GF-D8 (cell line): ENCODE data around the gene AGXT.

ENCODE experiments used
- DNase-seq: peaks from one replicate; lab custom pipeline; 2025; lab: John Stamatoyannopoulos, UW

AGXT gene

DNA sequence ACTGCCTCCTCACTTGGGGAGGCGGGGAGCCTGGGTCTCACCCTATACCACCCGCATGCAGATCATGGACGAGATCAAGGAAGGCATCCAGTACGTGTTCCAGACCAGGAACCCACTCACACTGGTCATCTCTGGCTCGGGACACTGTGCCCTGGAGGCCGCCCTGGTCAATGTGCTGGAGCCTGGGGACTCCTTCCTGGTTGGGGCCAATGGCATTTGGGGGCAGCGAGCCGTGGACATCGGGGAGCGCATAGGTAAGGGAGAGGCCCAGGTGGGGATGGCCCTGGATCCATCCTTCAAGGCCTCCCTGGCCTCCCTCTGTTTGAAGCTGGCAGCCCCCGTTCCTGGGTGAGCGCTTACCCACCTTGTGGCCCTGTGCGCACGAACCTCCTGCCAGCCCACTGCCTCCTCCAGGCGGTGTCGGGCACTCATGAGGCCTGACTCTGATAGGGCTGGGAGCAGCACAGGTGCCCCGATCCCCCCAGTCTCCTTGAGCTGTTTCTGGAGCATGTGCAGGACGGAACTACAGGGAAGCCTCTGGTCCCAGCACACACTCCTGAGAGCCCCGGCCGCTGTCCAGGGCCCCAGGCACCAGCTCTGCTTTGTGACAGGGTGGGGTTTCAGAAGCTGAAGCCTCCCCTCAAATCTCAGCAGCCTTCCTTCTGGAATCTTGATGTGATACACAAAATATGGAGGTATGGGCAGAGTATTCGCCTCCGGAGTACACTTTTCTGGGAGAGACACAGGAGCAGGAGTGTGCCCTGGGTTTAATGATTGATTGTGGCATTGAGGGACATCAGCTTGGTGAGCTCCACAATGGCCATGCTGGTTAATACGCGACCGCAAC lies 708 bp downstream of the AGXT start:
- no peak for DNase-seq

DNA sequence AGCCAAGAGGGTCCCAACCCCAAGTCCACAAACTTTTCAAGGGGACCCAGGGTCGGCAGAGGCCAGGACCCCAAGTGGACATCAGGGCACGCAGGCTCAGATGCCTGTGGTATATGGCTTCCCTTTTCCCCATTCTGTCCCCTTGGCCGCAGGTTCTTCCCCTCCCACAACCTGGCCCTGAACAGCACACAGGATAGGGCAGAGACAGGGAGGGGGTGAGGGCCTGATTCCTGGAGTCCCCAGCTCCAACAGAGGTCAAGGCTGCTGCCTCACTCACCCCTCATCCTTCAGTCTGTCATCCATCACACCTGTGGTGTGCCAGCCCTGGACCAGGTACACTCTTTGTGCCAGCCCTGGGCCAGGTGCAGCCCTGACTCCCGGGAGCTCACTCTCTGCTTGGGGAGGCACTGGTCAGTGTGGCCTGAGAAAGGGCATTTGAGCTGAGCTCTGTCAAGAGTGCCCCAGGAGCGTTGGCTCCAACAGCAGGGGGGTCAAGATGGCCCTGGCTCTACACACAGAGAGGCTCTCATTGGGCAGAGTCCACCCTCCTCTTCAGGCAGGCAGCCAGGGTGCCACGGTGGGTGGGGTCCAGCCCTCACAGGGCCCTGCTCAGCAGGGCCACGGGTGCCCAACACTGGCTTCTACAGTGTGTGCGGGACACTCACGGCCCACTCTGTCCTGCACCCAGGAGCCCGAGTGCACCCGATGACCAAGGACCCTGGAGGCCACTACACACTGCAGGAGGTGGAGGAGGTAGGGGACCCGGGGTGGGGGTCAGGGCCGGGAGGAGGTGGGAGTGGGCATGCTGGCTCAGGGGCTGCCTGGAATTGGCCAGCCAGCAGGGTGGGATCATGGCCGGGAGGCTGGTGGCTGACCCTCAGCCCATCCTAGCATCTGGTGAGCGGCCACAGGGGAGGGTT lies 1.6 kb downstream of the AGXT start:
- no peak for DNase-seq

DNA sequence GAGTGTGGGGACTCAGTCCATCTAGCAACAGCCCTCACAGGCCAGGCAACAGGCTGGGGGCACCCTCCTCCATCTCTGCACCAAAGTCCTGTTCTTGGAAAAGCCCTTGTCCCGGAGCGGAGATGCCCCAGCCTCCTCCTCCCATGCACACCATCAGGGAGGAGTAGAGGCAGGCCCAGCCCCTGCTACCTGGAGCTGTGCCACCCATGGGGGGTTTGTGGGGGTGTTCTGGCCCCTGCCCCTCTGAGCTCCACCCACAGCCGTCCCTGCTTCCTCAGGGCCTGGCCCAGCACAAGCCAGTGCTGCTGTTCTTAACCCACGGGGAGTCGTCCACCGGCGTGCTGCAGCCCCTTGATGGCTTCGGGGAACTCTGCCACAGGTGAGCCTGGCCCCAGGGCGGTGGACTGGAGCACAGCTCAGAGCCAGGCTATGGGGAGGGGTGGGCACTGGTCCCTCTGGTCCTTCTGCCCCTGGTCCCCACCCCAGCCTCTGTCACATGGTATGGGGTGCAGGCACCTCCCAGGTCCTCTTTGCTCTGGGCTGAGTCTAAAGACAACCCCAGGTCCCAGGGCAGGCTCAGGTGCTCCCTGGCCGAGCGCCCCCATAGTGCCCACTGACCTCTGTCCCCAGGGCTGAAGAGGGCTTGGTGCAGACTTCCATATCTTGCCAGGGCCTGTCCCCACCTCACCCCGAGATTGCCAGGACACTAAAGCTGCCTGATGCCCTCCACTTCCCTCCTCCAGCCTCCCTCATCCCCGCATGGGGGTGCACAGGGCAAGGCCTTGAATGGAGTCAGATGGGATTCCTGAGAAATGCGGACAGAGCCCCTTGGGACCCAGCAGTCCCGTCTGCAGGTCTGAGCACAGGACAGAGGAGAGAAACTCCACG lies 2.7 kb downstream of the AGXT start:
- DNase-seq, result no peak

DNA sequence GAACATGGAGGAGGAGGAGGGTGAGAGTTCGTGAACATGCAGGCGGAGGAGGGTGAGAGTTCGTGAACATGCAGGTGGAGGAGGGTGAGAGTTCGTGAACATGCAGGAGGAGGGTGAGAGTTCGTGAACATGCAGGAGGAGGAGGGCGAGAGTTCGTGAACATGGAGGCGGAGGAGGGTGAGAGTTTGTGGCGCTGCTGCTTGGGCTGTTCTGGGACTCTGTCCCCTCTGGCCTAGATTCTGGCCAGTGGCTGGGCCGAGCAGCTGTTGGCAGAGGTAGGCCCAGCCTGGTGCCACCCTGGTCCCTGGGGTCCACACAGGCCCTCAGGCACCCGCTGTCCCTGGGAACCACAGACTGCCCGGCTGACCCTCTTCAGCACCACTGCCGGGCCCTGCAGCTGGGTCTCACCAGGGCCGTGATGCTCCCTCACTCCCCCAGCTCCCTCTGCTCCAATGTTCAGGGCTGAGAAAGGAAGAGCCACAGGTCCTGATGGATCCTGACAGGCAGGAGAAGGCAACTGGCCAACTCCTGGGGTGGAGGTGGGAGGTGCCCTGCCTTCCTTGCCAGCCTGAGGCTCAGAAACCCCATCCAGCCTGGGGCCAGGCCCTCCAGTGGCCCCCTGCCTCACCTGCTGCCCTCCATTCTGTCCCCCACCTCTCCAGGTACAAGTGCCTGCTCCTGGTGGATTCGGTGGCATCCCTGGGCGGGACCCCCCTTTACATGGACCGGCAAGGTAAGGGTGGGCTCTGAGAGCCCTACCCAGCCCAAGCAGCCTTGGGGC lies 3.9 kb downstream of the AGXT start:
- no peak for DNase-seq

DNA sequence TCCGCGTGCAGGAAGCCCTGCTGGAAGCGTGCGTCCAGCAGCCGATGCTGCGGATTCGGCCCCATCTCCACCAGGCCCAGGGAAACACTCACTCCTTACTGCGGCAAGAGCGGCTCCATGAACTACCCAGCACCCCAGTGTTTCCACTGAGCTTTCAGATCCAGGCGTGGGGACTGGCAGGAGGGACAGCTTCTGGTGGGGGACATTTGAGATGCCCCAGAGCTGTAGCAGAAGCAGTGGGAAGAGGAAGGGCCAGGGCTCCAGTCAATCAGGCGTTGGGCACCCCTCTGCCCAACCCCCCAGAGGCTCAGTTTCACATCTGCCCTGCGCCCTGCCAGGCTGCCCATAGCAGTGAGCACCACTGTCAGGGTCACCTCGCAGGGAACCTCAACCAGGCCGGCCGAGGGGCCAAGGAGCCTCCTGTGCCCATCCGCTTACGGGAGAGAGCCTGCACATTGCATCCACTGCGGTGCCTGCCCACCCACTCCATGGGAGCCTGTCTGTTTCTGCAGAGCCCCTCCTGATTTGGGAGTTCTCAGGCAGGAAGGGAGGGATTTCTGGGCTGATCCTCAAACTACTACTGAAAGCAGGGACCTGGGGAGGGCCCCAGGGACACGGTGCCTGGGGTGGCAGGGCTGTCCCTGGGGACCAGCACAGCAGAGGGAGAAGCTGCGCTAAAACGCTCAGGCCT lies 4.6 kb downstream of the AGXT start:
- DNase-seq, result no peak

DNA sequence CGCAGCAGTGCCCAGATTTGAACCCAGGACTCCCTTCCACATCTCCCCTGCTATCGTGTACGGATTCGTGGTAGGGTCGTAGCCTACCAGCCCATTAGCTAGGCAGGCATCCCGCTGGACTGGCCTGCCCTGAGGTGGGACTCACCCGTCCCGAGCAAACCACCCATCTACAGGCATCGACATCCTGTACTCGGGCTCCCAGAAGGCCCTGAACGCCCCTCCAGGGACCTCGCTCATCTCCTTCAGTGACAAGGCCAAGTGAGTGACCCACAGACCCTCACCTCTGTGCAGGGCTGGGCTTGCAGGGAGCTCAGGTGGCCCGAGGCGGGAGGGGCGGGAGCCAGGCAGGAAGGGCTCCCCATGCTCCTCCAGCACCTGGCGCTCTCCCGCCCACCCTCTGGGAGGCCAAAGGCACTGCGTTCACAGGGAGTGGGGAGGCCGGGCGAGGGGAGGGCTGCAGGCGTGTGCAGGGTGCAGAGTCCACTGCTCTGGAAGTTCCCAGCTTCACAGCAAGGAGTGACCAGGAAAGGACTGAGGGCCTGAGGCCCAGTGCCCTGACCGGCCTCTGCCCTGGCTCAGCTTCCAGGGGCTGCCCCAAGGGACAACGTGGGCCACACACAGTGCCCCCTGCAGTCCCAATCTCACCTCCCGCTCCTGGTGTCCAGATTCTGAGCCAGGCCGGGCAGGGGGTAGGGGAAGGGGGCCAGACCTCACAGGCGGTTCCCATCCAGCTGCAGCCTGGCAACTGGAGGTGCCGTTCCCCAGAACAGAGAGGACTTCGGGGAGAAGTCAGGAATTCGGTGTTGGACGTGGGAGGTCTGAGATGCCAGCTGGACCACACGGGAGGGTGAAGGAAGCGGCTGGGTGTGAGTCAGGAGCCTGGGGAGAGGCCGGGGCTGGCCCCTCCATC lies 5.4 kb downstream of the AGXT start:
- DNase-seq, result no peak

DNA sequence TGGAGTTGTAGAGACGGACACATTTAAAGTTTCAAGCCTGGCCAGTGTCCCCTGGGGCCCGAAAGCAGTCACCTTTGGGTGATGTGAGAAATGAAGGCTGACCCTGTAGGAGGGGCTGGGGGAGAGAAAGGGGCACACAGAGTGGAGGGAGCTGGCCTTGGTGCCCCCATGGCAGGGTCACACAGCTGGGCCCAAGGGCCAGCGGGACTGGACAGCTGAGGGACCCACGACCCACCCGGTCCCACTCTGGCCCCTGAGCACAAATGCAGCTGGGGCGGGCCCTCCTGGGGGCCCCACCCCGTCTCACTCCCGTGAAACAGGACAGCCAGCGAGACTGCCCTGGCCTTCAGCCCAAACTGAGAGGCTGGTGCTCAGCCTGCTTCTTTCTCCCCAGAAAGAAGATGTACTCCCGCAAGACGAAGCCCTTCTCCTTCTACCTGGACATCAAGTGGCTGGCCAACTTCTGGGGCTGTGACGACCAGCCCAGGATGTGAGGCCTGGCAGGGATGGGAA lies 6.1 kb downstream of the AGXT start:
- no peak for DNase-seq

DNA sequence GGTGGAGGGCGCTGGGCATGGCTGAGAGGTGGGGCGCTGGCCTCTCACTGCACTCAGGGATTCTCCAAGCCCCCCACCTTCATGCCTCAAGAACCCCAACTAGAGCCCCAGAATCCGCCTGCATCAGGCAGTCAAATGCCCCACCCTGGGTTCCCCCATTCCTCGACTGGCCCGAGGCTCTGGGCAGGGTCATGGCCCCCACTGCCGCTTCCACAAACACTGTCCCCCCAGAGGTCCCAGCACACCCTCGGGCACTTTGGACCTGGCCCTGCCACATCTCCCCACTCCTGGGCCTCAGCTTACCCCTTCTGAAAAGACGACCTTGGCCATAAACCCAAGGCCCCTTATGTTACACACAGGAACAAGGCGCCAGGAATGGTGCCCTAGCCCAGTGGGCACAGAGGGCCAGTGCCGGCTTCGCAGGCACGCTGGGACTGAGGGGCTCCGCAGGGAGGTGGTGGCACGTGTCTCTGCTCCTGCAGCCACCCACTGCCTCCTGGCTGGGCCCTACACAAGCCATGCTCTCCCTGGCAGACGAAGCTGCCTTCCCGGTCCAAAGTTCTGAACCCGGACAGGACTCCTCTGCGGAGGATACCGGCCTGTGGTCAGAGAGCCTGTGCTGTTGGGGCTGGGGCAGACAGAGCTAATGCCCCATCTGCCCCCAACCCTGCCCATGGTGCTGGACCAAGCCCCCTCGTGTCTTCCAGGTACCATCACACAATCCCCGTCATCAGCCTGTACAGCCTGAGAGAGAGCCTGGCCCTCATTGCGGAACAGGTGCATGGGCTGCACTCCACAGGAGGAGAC lies 6.8 kb downstream of the AGXT start:
- no peak for DNase-seq

DNA sequence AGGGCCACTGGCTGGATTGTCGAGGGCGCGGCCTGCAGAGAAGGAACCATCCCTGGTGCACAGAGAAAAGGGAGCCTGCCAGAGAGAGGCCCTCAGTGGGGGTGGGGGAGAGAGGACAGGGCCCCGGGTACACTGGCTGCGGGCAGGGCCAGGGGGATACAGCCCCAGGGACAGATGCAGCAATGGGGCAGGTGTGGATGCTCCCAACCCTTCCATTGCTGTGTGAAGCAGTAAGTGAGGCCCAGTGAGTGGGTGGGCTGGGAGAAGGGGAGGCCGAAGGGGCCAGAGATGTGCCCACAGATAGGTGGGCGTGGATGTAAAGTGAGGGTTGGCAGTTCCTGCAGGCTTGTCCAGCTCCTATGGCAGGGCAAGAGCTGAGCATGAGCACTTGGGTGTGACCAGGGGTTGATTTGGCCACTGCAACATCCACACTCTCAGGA lies 7.4 kb downstream of the AGXT start:
- no peak for DNase-seq

DNA sequence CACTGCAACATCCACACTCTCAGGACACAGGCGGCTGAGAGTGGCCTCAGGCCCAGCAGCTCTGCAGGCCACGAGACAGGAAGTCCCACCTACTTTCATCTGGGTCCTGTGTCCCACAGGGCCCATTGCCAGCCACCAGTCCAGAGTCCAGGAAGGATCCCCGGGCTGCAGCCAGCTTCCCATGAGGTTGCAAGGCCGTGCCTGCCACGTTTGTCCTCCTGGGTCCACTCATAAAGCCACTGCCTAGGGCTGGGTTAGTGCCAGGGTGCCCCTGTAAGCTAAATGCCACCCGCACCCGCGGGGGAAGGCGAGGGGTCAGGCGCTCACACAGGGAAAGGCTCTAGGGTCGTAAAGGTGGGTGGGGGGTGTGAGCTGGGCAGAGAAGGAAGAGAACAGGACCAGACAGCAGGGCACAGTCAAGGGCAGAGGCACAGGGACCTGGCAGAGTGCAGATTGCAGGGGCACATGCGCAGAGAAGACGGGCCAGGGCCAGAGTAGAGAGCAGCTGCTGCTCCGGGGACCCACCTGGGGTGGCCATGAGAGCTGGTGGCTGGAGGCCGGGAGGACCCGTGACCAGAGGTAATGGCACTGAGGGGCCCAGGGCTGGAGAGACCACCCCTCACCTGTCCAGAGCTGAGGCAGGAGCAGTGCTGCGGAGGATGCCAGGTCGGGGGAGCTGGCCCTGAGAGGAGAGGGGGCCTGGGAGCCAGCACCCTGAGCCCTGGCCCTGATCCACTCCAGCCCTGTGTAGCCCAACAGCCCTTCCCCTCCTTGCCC lies 8.0 kb downstream of the AGXT start:
- DNase-seq, result no peak

DNA sequence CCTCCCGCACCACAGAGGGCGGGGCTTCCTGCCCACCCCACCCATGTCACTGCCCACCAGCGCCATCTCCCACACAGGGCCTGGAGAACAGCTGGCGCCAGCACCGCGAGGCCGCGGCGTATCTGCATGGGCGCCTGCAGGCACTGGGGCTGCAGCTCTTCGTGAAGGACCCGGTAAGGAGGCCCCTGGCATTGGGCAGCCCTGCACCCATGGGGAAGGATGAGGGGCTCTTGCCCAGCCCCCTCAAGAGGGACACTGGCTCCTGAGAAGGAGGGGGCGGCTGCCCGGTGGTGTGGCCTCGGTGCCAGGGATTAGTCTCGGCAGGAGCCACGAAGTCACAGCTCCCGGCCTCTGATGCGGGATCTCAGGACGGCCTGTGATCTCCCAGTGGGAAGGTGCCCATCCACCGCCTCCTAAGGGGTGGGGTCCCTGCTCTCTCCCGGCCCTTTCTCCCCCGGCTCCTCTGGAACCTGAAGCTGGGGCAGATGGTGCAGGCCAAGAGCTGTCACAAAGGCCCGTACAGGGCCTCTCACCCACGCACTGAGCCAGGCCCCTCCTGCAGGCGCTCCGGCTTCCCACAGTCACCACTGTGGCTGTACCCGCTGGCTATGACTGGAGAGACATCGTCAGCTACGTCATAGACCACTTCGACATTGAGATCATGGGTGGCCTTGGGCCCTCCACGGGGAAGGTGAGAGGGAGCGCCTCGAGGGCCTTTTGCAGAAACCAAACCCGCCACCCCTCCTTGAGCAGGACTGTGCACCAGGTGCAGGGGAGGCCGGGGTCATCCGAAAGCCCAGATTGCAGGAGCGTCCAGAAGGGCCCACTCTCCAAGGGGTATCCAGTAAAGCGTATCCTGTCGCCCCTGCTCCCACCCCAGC lies 9.1 kb downstream of the AGXT start:
- no peak for DNase-seq

DNA sequence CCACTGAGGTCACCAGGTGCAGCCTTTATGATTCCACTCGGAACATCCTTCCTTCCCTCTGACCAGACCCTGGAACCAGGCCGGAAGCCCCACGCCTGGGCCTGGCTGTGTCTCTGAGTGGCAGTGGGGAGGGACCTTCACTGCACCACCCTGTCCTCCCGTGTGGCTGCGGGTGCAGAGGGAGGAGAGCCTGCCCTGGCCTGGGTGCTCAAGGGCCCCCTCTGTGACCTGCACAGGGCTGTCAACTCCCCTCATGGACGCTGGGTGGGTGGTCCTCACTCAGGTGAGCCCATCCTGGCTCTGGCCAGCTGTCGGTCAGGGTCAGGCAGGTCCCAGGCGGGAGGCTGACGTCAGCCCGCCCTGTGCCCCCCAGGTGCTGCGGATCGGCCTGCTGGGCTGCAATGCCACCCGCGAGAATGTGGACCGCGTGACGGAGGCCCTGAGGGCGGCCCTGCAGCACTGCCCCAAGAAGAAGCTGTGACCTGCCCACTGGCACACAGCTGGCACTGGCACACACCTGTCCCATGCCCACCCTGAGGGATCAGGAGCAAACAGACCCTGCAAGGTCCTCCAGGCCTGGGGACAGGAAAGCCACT lies 9.8 kb downstream of the AGXT start:
- no peak for DNase-seq

DNA sequence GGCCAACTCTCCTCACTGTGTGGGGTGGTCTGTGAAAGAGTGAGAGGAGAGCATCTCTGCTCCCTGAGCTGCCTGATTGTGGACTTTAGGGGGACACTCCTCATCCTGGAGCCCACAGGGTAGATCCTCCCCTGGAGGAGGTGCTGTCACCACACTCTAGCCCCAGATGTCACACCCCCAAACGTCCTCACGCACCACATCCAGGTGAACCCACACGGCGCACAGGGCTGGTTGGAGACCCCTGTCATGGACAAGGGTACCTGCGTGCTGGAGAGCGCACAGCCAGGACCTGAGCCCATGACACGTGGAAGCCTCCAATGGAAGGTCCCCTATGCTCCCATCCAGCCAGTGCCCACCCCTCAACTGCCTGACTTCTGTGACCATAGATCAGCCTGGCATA lies 10.5 kb downstream of the AGXT start:
- DNase-seq, result no peak

DNA sequence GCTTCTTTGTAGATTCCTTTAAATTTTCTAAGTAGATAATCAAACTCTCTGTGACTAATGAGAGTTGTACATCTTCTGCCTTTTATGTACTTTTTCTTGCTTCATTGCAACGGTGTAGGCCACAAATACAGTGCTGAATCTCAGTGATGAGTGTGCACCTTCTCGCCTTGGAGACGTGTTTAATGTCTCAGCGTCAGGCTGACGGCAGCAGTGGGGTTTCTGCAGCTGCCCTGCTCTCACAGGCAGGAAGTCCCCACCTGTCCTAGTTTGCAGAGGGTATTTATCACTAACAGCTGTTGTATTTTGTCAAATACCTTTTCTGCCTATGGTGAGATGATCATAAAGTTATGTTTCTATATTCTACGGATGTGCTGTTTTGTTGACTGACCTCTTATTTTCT lies 13.3 kb downstream of the AGXT start:
- no peak for DNase-seq

DNA sequence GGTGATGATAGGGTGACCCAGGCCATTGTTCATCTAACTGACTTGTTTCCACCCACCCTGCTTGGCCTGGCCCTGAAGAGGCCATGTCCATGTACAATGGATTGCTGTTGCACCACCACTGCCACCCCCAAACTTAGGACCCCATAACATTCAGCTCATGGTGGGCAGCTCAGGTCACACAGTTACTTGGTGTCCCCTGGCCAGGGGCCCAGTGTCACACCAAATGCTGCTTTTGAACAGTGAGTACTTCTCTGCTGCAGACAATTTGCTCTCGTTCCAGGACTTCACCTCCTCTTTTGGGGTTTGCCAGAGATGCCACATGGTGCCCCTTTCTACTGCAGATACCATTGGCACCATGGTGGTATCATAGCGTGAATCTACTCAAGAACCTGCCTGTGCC lies 15.6 kb downstream of the AGXT start:
- no peak for DNase-seq

DNA sequence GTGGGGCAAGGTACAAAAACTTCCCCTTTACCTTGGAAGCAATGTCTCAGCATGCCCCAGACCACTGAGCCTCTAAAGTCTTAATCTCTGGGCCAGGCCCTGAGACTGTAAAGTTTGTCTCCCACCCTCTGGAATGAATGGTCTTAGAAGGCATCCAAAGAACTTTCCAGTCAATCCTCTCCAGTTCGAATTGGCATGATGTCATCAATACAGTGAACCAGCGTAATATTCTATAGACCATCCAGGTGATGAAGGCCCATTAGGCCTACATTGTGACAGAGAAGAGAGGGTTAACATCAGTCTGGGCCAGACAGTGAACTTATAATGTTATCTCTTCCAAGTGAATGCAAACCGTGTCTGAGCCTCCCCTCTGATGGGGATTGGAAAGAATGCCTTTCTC lies 16.1 kb downstream of the AGXT start:
- no peak for DNase-seq
